HG02798 (cell line): ENCODE data around the gene TXLNA.

Experiments used
- ATAC-seq: cut with Tn5 transposase; IDR thresholded peaks from one replicate; pipeline ENCODE4 v1.9.1; 2021; ENCODE audit warnings: mild to moderate bottlenecking; ENCODE audit not compliant: unreplicated experiment, poor library complexity

TXLNA gene

GRCh38 chr1:32182060-32182459 is 2.6 kb downstream of the TXLNA start:
- no peak for ATAC-seq

GRCh38 chr1:32184650-32185049 is 5.2 kb downstream of the TXLNA start:
- no peak for ATAC-seq

- no peak for ATAC-seq
These were observed 6.6 kb downstream of the TXLNA start for GRCh38 chr1:32186077-32186476.

- no peak for ATAC-seq
These were observed 7.0 kb downstream of the TXLNA start for GRCh38 chr1:32186491-32186890.

- no peak for ATAC-seq
These were observed 8.4 kb downstream of the TXLNA start for GRCh38 chr1:32187850-32188249.

GRCh38 chr1:32192220-32192948 is 12.9 kb downstream of the TXLNA start:
- ATAC-seq: no peak

- no peak for ATAC-seq
These were observed 15.5 kb downstream of the TXLNA start for GRCh38 chr1:32194984-32195383.

- no peak for ATAC-seq
These were observed 16.1 kb downstream of the TXLNA start for GRCh38 chr1:32195531-32195930.

GRCh38 chr1:32195972-32196823 is 16.7 kb downstream of the TXLNA start:
- no peak for ATAC-seq

- no peak for ATAC-seq
These were observed 17.6 kb downstream of the TXLNA start for GRCh38 chr1:32197074-32197473.

GRCh38 chr1:32197837-32198236 is 18.4 kb downstream of the TXLNA start:
- no peak for ATAC-seq

- ATAC-seq: no peak
These were observed 19.0 kb downstream of the TXLNA start for GRCh38 chr1:32198237-32199042.

GRCh38 chr1:32199043-32199716 is 19.7 kb downstream of the TXLNA start:
- ATAC-seq: no peak

GRCh38 chr1:32199717-32200072 is 20.2 kb downstream of the TXLNA start:
- no peak for ATAC-seq

GRCh38 chr1:32200226-32201010 is 20.9 kb downstream of the TXLNA start, which contains the start of gene CCDC28B:
Gene CCDC28B (plus strand): TSS chr1:32200595. CDS start chr1:32201936, 1,341 bp downstream.
- ATAC-seq: peak; percentile 27

- peak; percentile 34 for ATAC-seq
These were observed 21.8 kb downstream of the TXLNA start for GRCh38 chr1:32201011-32201855.

GRCh38 chr1:32204943-32205361 is 25.5 kb downstream of the TXLNA start:
- no peak for ATAC-seq
